Activated T-helper 1 cell treated with anti-CD3 and anti-CD28 coated beads, Interleukin-12 subunit alpha, Interleukin-12 subunit beta, Interleukin-2, Interleukin-4 antibody, amounts not matched to agents 30 ng/mL and 10 ng/mL and 1 ng/mL, durations not matched to agents 14 hours and 24 hours and 36 hours (primary cell): Measurements from ENCODE around the gene GPHA2. TPM values are rescaled to one million over a fixed set of nuclear protein-coding genes. Genes with fewer than 3 reads are reported as not detected.
A peak's percentile ranks its signal among the peaks of the same experiment; 100 is the strongest.
"Not testable (repeated sequence)": the region's sequence is repeated elsewhere in the genome, so short reads cannot be mapped to it uniquely, and the experiment has no call there.

ENCODE experiments used
- DNase-seq: peaks from one replicate; pipeline ENCODE4 v3.0.0; 2021; ENCODE audit warnings: low spot score
- H3K27ac Mint-ChIP-seq: one replicate; pipeline ENCODE4 v1.8.0; 2021; ENCODE audit warnings: mild to moderate bottlenecking, mixed read lengths
- H3K27me3 Mint-ChIP-seq: one replicate; pipeline ENCODE4 v1.8.0; 2022; ENCODE audit warnings: mild to moderate bottlenecking, moderate library complexity, mixed read lengths; ENCODE audit not compliant: insufficient read depth
- H3K36me3 Mint-ChIP-seq: one replicate; pipeline ENCODE4 v1.8.0; 2021; ENCODE audit warnings: low read depth, mixed read lengths
- H3K4me1 Mint-ChIP-seq: one replicate; pipeline ENCODE4 v1.8.0; 2021; ENCODE audit warnings: low read depth, mixed read lengths
- H3K4me3 Mint-ChIP-seq: one replicate; pipeline ENCODE4 v1.8.0; 2021; ENCODE audit warnings: mild to moderate bottlenecking, moderate library complexity, mixed read lengths
- H3K9me3 Mint-ChIP-seq: one replicate; pipeline ENCODE4 v1.8.0; 2021; ENCODE audit warnings: mixed read lengths
- intact Hi-C: fragments of 100-400 bp; cut with micrococcal nuclease; formaldehyde crosslinking; loops from one replicate; pipeline ENCODE4 v1.15.1; 2024
- total RNA-seq: library from RNA; stranded (reverse); gene quantifications from 2 replicates; pipeline ENCODE4 v1.2.3, GENCODE V29; 2022

The GPHA2 gene
- not detected in 2 replicates for total RNA-seq

DNA sequence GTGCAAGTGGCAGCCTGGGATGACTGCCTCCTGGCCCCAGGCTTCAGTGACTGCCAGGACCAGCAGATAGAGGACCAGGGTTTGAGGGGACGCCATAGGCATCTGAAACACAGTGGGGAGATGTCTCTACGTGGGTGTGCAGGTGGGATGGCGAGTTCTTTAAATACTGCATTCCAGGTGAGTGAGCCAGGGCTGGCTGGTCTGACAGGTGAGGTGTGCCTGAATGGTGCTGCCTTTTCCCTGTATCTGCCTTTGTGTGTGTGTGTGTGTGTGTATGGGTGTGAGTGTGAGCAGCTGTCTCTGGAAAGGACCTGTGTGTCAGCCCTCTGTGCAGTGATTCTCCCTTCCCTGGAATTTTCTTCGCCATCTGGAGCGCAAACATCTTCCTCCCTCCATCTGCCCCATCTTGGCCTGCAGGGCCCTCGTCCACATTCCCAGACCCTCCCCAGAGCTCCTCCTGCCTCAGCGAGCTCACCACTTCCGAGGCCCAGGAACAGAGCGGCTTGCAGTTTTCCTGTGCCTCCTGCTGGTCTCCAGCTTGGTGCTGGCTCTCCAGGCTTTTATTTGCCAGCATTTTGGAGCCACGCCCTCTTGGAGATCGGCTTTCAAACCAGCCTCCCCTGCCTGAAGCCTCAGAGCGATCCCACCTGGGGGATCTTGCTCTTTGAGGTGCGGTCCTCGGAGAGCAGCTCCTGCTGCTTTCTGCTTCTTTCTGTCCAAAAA lies at the start of gene GPHA2:
GPHA2 (minus strand) TSS at position 535 of the 723 bp plus-strand sequence; CDS start at position 102, 433 bp downstream.
- peaks cover 4% of the 10 kb centered on the region for H3K27me3 Mint-ChIP-seq
- no peak within 1 kb of the TSS for H3K27ac Mint-ChIP-seq
- intact Hi-C loops: no loop called here

DNA sequence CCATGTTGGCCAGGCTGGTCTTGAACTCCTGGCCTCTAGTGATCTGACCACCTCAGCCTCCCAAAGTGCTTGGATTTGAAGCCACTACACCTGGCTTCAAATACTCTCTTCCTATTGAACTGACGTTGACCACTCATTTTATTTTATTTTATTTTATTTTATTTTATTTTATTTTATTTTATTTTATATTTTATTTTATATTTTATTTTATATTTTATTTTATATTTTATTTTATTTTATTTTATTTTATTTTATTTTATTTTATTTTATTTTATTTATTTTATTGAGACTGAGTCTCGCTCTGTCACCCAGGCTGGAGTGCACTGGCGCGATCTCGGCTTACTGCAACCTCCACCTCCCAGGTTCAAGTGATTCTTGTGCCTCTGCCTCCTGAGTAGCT lies 47.6 kb upstream of the GPHA2 start:
- H3K27ac Mint-ChIP-seq, DNase-seq, H3K27me3 Mint-ChIP-seq, intact Hi-C loops, H3K4me1 Mint-ChIP-seq, H3K36me3 Mint-ChIP-seq, H3K9me3 Mint-ChIP-seq, H3K4me3 Mint-ChIP-seq: not testable (repeated sequence)

More for the DNA sequence above, at the start of gene GPHA2:
- H3K9me3 Mint-ChIP-seq: no peaks in the 10 kb centered on the region
- no peak within 1 kb of the TSS for H3K4me3 Mint-ChIP-seq
- peaks cover 10% of the 10 kb centered on the region for H3K36me3 Mint-ChIP-seq
- DNase-seq: no peak
- H3K4me1 Mint-ChIP-seq: no peaks in the 10 kb centered on the region

DNA sequence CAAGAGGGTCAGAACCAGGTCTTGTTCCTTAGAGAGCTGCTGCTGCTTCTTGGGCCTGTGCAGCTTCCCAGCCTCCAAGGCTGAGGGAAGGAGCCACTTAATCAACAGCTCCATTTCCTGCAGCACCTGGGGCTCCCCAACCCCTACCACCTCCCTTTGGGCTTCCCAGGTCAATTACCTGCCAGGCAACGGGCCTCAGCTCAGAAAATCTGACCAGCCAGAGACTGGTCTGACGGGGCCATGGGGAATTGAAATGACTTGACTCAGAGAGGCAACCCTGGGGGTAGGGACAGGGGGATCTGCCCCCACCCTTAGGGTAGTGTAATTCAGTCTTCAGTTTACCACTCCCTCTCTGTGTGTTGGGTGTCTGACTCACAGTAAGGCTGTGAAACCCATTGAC lies 41.0 kb upstream of the GPHA2 start:
- Mint-ChIP-seq H3K4me1 (peaks cover 8% of the 10 kb centered on the region), H3K9me3 (no peaks in the 10 kb centered on the region)
- intact Hi-C loops: no loop called here

GRCh38 chr11:64974124-64974523 lies 38.4 kb upstream of the GPHA2 start:
- intact Hi-C loops: loop anchor here (5.0 kb wide), 1 partner anchor 38 kb away; the partner anchor contains the start of gene ARL2
- Mint-ChIP-seq H3K36me3 (no peaks in the 10 kb centered on the region), H3K4me3 (no peak overlapping the region), H3K27me3 (peaks cover 7% of the 10 kb centered on the region), H3K27ac (no peak overlapping the region), H3K9me3 (no peaks in the 10 kb centered on the region), H3K4me1 (peaks cover 19% of the 10 kb centered on the region)
- DNase-seq: no peak

More for the DNA sequence above, 41.0 kb upstream of the GPHA2 start:
- Mint-ChIP-seq H3K4me3 (no peak overlapping the region), H3K27ac (no peak overlapping the region), H3K36me3 (no peaks in the 10 kb centered on the region), H3K27me3 (peaks cover 3% of the 10 kb centered on the region)
- no peak for DNase-seq

DNA sequence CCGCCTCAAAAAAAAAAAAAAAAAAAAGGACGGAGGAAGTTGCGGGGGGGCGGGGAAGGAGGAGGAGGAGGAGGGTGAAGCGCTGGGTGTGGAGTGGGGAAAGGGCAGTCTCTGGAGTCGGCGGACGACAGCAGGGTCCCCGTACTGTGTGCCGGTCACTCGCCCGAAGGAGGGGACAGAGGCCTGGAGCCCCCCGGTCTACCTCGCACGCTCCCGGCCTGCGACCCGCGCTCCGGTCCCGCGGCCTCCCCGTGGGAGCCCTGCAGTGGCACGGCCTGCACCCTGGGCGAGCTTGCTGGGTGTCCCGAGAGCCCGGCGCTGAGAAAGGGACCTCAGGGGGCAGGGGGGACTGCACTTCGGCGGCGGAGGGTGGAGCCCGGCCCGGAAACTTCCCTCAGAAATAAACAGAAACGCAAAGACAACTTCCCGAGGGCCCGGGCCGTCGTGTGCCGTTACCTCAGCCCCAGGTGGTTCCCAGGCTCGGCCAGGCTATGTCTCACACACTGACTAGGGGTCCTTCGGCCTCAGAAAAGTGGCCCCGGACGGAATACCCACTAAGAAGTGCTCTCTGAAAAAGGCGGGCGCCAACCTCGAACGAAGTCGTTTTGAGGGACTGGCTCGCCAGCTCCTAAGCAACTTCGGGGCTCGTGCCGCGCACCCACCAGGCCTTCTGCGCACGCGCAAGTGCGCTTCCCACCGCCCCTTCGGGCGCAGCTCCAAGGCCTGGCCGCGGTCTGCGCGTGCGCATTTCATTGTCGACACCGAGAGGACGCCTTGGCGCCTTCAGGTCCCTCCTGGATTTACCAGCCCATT lies 35.9 kb upstream of the GPHA2 start, which contains the start of gene MAJIN:
MAJIN (minus strand) TSS at position 688 of the 813 bp plus-strand sequence. CDS start 12,703 bp downstream, outside the sequence.
- Mint-ChIP-seq H3K9me3 (no peaks in the 10 kb centered on the region), H3K27ac (peak within 1 kb of the TSS; percentile 60), H3K4me3 (peak within 1 kb of the TSS; percentile 57), H3K4me1 (peaks cover 31% of the 10 kb centered on the region), H3K27me3 (peaks cover 4% of the 10 kb centered on the region), H3K36me3 (no peaks in the 10 kb centered on the region)
- intact Hi-C loops: loop anchor here (2.0 to 5.0 kb wide), 2 partner anchors 41 to 55 kb away; partner anchors contain the start of genes ARL2 and ATG2A
- DNase-seq: peak; percentile 77

DNA sequence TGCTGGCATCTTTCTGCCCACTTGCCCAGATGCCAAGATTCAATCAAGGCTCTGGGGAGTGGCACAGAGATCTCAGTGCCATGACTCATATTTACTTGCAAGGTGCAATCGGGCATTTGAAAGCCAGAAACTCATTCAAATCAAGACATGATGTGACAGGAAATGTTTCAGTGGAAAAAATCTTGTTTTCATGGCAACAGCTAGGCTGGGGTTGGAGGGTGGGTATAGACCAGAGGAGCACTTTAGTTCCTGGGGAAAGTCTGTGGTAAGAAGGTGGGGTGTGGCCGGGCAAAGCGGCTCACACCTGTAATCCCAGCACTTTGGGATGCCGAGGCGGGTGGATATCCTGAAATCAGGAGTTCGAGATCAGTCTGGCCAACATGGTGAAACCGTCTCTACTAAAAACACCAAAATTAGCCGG lies 35.0 kb upstream of the GPHA2 start:
- no peaks in the 10 kb centered on the region for H3K9me3 Mint-ChIP-seq
- H3K4me3 Mint-ChIP-seq: peak overlapping the region; percentile 43
- no peak for DNase-seq
- peaks cover 4% of the 10 kb centered on the region for H3K27me3 Mint-ChIP-seq
- no peaks in the 10 kb centered on the region for H3K36me3 Mint-ChIP-seq
- intact Hi-C loops: loop anchor here (2.0 to 5.0 kb wide), 2 partner anchors 42 to 54 kb away; partner anchors contain the start of genes ARL2 and ATG2A
- H3K27ac Mint-ChIP-seq: peak overlapping the region; percentile 60
- H3K4me1 Mint-ChIP-seq: peaks cover 31% of the 10 kb centered on the region

DNA sequence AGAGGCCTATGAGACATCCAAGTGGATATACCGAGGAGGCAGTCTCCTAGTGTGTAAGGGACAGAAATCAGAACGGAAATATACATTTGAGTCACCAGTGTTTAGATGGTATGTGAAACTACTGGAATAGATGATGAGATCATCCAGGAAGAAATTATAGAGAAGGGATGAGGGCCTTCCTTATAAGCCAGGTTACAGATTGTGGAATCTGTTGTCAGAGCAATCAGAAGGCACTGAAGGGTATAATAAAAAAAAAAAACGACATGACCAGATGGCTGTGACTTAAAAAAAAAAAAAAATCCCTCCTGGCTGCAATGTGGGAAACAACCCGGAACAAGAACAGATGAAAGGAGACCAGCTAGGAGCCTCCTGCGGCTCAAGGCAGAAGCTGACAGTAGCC lies 33.5 kb upstream of the GPHA2 start:
- Mint-ChIP-seq H3K36me3 (no peaks in the 10 kb centered on the region), H3K27ac (peak overlapping the region; percentile 46), H3K9me3 (no peaks in the 10 kb centered on the region), H3K27me3 (peaks cover 4% of the 10 kb centered on the region), H3K4me3 (no peak overlapping the region), H3K4me1 (peaks cover 33% of the 10 kb centered on the region)
- intact Hi-C loops: no loop called here
- no peak for DNase-seq

GRCh38 chr11:64967375-64967774 lies 31.7 kb upstream of the GPHA2 start:
- no peaks in the 10 kb centered on the region for H3K36me3 Mint-ChIP-seq

GRCh38 chr11:64963072-64963631 lies 27.5 kb upstream of the GPHA2 start:
- H3K27me3 Mint-ChIP-seq: peaks cover 9% of the 10 kb centered on the region
- H3K4me3 Mint-ChIP-seq: no peak overlapping the region
- no peak for DNase-seq
- intact Hi-C loops: no loop called here
- no peaks in the 10 kb centered on the region for H3K36me3 Mint-ChIP-seq
- H3K4me1 Mint-ChIP-seq: peaks cover 16% of the 10 kb centered on the region
- no peak overlapping the region for H3K27ac Mint-ChIP-seq
- H3K9me3 Mint-ChIP-seq: no peaks in the 10 kb centered on the region

More at GRCh38 chr11:64967375-64967774, 31.7 kb upstream of the GPHA2 start:
- no peak overlapping the region for H3K4me3 Mint-ChIP-seq
- DNase-seq: no peak
- intact Hi-C loops: no loop called here
- H3K4me1 Mint-ChIP-seq: peaks cover 32% of the 10 kb centered on the region
- H3K9me3 Mint-ChIP-seq: no peaks in the 10 kb centered on the region
- H3K27me3 Mint-ChIP-seq: peaks cover 6% of the 10 kb centered on the region
- H3K27ac Mint-ChIP-seq: peak overlapping the region; percentile 42

DNA sequence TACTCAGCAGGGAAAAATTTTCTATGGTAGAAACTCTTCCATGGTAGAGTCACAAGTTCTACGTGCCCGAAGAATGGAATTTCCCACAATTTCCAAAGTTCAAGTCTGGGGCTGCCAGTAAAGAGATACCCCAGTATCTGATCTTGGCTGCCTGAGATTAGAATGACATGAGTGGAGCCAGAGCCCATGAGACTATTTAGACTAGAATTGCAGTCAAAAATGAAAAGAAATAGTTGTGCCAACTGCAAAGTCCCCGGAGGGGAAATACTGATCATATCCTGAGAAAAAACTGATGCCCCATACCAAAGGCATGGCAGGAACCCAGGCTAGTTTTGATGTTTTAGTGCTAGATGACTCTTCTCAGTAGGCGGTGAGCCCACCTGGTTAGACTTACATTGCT lies 25.0 kb upstream of the GPHA2 start:
- Mint-ChIP-seq H3K27me3 (peaks cover 9% of the 10 kb centered on the region), H3K4me1 (peaks cover 9% of the 10 kb centered on the region), H3K27ac (no peak overlapping the region), H3K36me3 (no peaks in the 10 kb centered on the region), H3K9me3 (no peaks in the 10 kb centered on the region), H3K4me3 (no peak overlapping the region)
- DNase-seq: no peak
- intact Hi-C loops: no loop called here

GRCh38 chr11:64959498-64959897 lies 23.8 kb upstream of the GPHA2 start:
- Mint-ChIP-seq H3K4me1 (no peaks in the 10 kb centered on the region), H3K4me3 (no peak overlapping the region), H3K36me3 (no peaks in the 10 kb centered on the region), H3K27me3 (peaks cover 16% of the 10 kb centered on the region), H3K27ac (no peak overlapping the region), H3K9me3 (no peaks in the 10 kb centered on the region)
- intact Hi-C loops: no loop called here
- DNase-seq: no peak

DNA sequence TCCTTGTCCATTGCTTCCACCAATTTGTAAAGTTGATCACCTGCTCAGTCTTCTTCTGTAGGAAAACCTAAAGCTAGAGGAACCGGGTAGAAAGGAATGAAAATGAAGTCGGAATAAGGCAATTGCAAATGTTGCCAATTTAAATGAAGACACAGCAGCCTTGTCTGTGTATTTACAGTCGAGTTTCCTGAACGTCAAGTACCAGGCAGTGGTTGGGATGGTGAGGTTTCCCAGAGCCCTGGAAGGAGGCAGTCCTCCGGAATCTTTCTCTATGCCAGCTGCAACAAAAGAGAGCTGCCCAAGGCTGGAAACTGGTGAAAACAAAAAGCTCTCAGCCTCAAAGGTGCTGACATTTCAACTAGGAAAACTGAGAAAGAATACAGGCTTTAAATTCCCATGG lies 18.5 kb upstream of the GPHA2 start:
- DNase-seq: no peak
- intact Hi-C loops: no loop called here
- H3K4me1 Mint-ChIP-seq: no peaks in the 10 kb centered on the region
- no peaks in the 10 kb centered on the region for H3K36me3 Mint-ChIP-seq
- no peak overlapping the region for H3K27ac Mint-ChIP-seq
- H3K9me3 Mint-ChIP-seq: no peaks in the 10 kb centered on the region
- peaks cover 16% of the 10 kb centered on the region for H3K27me3 Mint-ChIP-seq
- H3K4me3 Mint-ChIP-seq: no peak overlapping the region
